B cell (primary cell): ENCODE data around the gene ABCB4. TPM values are rescaled to one million over a fixed set of nuclear protein-coding genes. Genes with fewer than 3 reads are reported as not detected.

ENCODE experiments used
- ATAC-seq: fragments of 200-7000 bp; cut with Tn5 transposase; one replicate; pipeline ENCODE4 v1.10.0; 2021; ENCODE audit warnings: low read depth, mild to moderate bottlenecking, moderate number of reproducible peaks, moderate library complexity
- CTCF ChIA-PET: fragments of 350-600 bp; sonication (Branson Sonifier 250); formaldehyde crosslinking; loops from one replicate; lab custom pipeline; 2021; ENCODE audit warnings: antibody characterized with exemption, inconsistent platforms; lab: Charles Lee
- POLR2A ChIA-PET: fragments of 350-600 bp; sonication (Branson Sonifier 250); formaldehyde crosslinking; loops from one replicate; lab custom pipeline; 2021; ENCODE audit warnings: antibody characterized with exemption; lab: Charles Lee
- DNase-seq: peaks from one replicate; pipeline ENCODE4 v3.0.0; 2013
- H2AFZ ChIP-seq: 2 replicates; pipeline ENCODE4 v1.6.1; 2012; ENCODE audit warnings: mild to moderate bottlenecking, low read depth, low read length; ENCODE audit not compliant: insufficient read depth, poor library complexity, severe bottlenecking
- H3K27ac ChIP-seq, 2 donors: 1 replicate in 1 of 2; 2 replicates in 1 of 2; pipeline ENCODE4 v1.5.1; 2012 to 2013; ENCODE audit warnings: low read length in 2 of 2, mild to moderate bottlenecking in 2 of 2, moderate library complexity in 1 of 2
- H3K27me3 ChIP-seq, 4 experiments: fragments of 200-600 bp in 1 of 4; sonication (generic) in 1 of 4; replicated peaks in 1 of 4; 1 replicate in 2 of 4; 2 replicates in 2 of 4; pipeline versions ENCODE4 v1.6.1 to v1.7.0; 2013 to 2016; ENCODE audit warnings: low read length in 3 of 4, mild to moderate bottlenecking in 2 of 4, mixed read lengths in 1 of 4, moderate library complexity in 1 of 4; ENCODE audit not compliant: insufficient read depth in 4 of 4, control insufficient read depth in 3 of 4; ENCODE audit errors: control extremely low read depth in 1 of 4
- H3K36me3 ChIP-seq, 2 experiments: replicated peaks in 1 of 2; 1 replicate in 1 of 2; 2 replicates in 1 of 2; pipeline versions ENCODE4 v1.6.1 to v1.7.1; 2013; ENCODE audit warnings: low read length in 1 of 2; ENCODE audit not compliant: insufficient read depth in 2 of 2, control insufficient read depth in 1 of 2; ENCODE audit errors: control extremely low read depth in 1 of 2, extremely low read depth in 1 of 2
- H3K4me1 ChIP-seq, 2 donors: fragments of 200-600 bp in 1 of 2; sonication (generic) in 1 of 2; 1 replicate in 1 of 2; 2 replicates in 1 of 2; pipeline versions ENCODE4 v1.5.1 to v1.6.1; 2013 to 2017; ENCODE audit warnings: low read length in 2 of 2; ENCODE audit not compliant: control insufficient read depth in 2 of 2, insufficient read depth in 2 of 2
- H3K4me2 ChIP-seq: replicated peaks from 2 replicates; pipeline ENCODE3; 2012; ENCODE audit warnings: mild to moderate bottlenecking, low read depth, low read length; ENCODE audit not compliant: poor library complexity, severe bottlenecking
- H3K4me3 ChIP-seq, 5 experiments: fragments of 200-600 bp in 1 of 5; sonication (generic) in 1 of 5; 1 replicate in 3 of 5; 2 replicates in 2 of 5; pipeline versions ENCODE4 v1.5.1 to v1.7.0; 2011 to 2016; ENCODE audit warnings: low read length in 4 of 5, mild to moderate bottlenecking in 4 of 5, low read depth in 2 of 5, control low read depth in 1 of 5, moderate library complexity in 1 of 5; ENCODE audit not compliant: insufficient read depth in 1 of 5; ENCODE audit errors: control extremely low read depth in 1 of 5, extremely low read depth in 1 of 5
- H3K79me2 ChIP-seq: fragments of 200-600 bp; sonication (generic); one replicate; pipeline ENCODE4 v1.6.0; 2016; ENCODE audit warnings: low read length; ENCODE audit not compliant: control insufficient read depth, insufficient read depth
- H3K9ac ChIP-seq: fragments of 200-600 bp; sonication (generic); 2 replicates; pipeline ENCODE4 v1.6.1; 2017; ENCODE audit warnings: mild to moderate bottlenecking, low read length, moderate library complexity
- H3K9me3 ChIP-seq, 3 donors: one replicate each; pipeline versions ENCODE4 v1.6.1 to v1.7.1; 2013; ENCODE audit warnings: low read length in 2 of 3; ENCODE audit not compliant: control insufficient read depth in 2 of 3, insufficient read depth in 1 of 3; ENCODE audit errors: control extremely low read depth in 1 of 3
- H4K20me1 ChIP-seq: 2 replicates; pipeline ENCODE4 v1.6.0; 2012; ENCODE audit warnings: mild to moderate bottlenecking, low read length; ENCODE audit not compliant: insufficient read depth, control insufficient read depth, poor library complexity, severe bottlenecking
- H3K27ac Mint-ChIP-seq: one replicate; pipeline ENCODE4 v1.8.0; 2021; ENCODE audit warnings: mixed read lengths
- H3K27me3 Mint-ChIP-seq: one replicate; pipeline ENCODE4 v1.8.0; 2021; ENCODE audit warnings: mixed read lengths
- H3K4me1 Mint-ChIP-seq: one replicate; pipeline ENCODE4 v1.8.0; 2021; ENCODE audit warnings: mixed read lengths
- H3K4me3 Mint-ChIP-seq: one replicate; pipeline ENCODE4 v1.8.0; 2021; ENCODE audit warnings: mixed read lengths
- H3K9me3 Mint-ChIP-seq: one replicate; pipeline ENCODE4 v1.8.0; 2022; ENCODE audit warnings: mixed read lengths; ENCODE audit not compliant: insufficient read depth
- EZH2 ChIP-seq: IDR thresholded peaks from 2 replicates; pipeline ENCODE4 v1.6.1; 2012; ENCODE audit warnings: borderline replicate concordance, low read depth, mild to moderate bottlenecking, moderate library complexity, low read length; ENCODE audit not compliant: insufficient read depth, poor library complexity, severe bottlenecking
- WGBS: methylation state at CpG from one replicate; pipeline ENCODE4 v1.1.5; 2013; ENCODE audit warnings: missing lambda C conversion rate; ENCODE audit not compliant: insufficient coverage; 5-methylcytosine and 5-hydroxymethylcytosine counted together
- intact Hi-C: fragments of 100-400 bp; cut with micrococcal nuclease; formaldehyde crosslinking; loops from one replicate; pipeline ENCODE4 v1.10.0; 2022
- polyA plus RNA-seq: library from polyadenylated mRNA; depleted of rRNA; stranded (reverse); fragments of >200 nt; gene quantifications from 2 replicates; pipeline ENCODE4 v1.2.3, GENCODE V29; 2012
- total RNA-seq, 2 donors: library from RNA; stranded (reverse); fragments of 120-200 nt in 1 of 2; gene quantifications; 1 replicate in 1 of 2; 2 replicates in 1 of 2; pipeline versions ENCODE4 v1.2.3 to v1.2.4, GENCODE V29; 2013 to 2022
- TF ChIP-seq, protein P1 (sequence below): fragments of 200-600 bp; IDR thresholded peaks from one replicate; pipeline ENCODE4 v1.8.0; 2022; ENCODE audit warnings: antibody characterized with exemption, mild to moderate bottlenecking

Gene ABCB4
- total and polyA plus RNA-seq, 2 donors (not counting 1 experiment from before 2014, with no cell fraction given), result 16.6 to 40.0 TPM

DNA sequence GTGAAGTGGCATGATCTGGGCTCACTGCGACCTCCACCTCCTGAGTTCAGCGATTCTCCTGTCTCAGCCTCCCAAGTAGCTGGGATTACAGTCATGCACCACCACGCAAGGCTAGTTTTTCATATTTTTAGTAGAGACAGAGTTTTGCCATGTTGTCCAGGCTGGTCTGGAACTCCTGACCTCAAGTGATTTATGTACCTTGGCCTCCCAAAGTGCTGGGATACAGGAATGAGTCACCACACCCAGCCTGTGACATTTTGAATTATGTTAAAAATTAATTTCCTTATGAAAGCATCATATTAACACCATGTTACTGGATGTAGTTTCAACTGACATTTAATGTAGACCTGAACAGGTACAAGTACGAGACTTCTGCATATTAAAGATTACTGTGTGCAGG, 24.3 kb downstream of the ABCB4 start:
- POLR2A ChIA-PET, result interaction anchor here (0.6 kb wide), 1 partner anchor 33 kb away, joined by 3 read pairs; no protein-coding TSS in a partner anchor
- ATAC-seq, result no peak
- no peak overlapping the region for H2AFZ ChIP-seq
- H4K20me1 ChIP-seq, result no peaks in the 10 kb centered on the region
- no peak for DNase-seq
- intact Hi-C loops, result no loop called here
- no peaks in the 10 kb centered on the region for H3K4me1 ChIP-seq
- CTCF ChIA-PET, result no interaction called here
- H3K27me3 ChIP-seq, result no peaks in the 10 kb centered on the region
- no peak for TF ChIP-seq EZH2
- TF ChIP-seq, protein P1, sequence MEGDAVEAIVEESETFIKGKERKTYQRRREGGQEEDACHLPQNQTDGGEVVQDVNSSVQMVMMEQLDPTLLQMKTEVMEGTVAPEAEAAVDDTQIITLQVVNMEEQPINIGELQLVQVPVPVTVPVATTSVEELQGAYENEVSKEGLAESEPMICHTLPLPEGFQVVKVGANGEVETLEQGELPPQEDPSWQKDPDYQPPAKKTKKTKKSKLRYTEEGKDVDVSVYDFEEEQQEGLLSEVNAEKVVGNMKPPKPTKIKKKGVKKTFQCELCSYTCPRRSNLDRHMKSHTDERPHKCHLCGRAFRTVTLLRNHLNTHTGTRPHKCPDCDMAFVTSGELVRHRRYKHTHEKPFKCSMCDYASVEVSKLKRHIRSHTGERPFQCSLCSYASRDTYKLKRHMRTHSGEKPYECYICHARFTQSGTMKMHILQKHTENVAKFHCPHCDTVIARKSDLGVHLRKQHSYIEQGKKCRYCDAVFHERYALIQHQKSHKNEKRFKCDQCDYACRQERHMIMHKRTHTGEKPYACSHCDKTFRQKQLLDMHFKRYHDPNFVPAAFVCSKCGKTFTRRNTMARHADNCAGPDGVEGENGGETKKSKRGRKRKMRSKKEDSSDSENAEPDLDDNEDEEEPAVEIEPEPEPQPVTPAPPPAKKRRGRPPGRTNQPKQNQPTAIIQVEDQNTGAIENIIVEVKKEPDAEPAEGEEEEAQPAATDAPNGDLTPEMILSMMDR, result no peak
- no peaks in the 10 kb centered on the region for H3K79me2 ChIP-seq
- H3K27ac Mint-ChIP-seq, result no peak overlapping the region
- no peaks in the 10 kb centered on the region for H3K9me3 ChIP-seq
- H3K4me1 Mint-ChIP-seq, result peaks cover 4% of the 10 kb centered on the region
- H3K4me2 ChIP-seq, result no peak overlapping the region
- no peaks in the 10 kb centered on the region for H3K9me3 Mint-ChIP-seq
- H3K27ac ChIP-seq, result no peak overlapping the region
- no peak overlapping the region for H3K9ac ChIP-seq
- H3K4me3 ChIP-seq, result no peak overlapping the region
- H3K36me3 ChIP-seq, result peaks cover 19 to 70% of the 10 kb centered on the region in 2 experiments
- 100% methylated on average over 2 of the region's 4 CpGs for WGBS
- no peaks in the 10 kb centered on the region for H3K27me3 Mint-ChIP-seq
- no peak overlapping the region for H3K4me3 Mint-ChIP-seq

DNA sequence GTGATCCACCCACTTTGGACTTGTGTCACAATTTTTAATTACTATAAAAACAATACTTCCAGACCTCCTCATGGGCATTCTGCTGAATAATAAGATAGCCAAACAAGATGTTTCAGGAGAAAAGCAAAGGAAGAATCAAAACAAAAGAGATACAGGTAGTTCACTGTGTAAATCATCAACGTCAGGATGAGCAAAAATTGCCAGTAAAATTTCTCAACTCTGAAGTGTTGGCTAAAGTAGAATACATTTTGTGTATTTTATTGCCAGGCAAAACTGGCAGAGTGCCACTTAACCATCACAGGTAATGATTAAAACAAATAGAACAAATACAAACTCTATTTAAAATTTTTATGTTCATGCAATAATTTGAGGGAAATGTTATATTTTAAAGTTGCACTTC, 24.8 kb downstream of the ABCB4 start:
- Histone ChIP-seq H3K79me2 (no peaks in the 10 kb centered on the region), H4K20me1 (no peaks in the 10 kb centered on the region), H3K4me3 (no peak overlapping the region), H3K27me3 (no peaks in the 10 kb centered on the region), H3K4me1 (peaks cover 4 to 5% of the 10 kb centered on the region in 2 donors), H3K36me3 (peaks cover 19 to 68% of the 10 kb centered on the region in 2 experiments), H3K9ac (no peak overlapping the region), H2AFZ (no peak overlapping the region), H3K27ac (no peak overlapping the region), H3K9me3 (no peaks in the 10 kb centered on the region), H3K4me2 (no peak overlapping the region)
- ATAC-seq, result no peak
- no peaks in the 10 kb centered on the region for H3K9me3 Mint-ChIP-seq
- CTCF ChIA-PET, result no interaction called here
- H3K27ac Mint-ChIP-seq, result no peak overlapping the region
- no peak for DNase-seq
- POLR2A ChIA-PET, result no interaction called here
- TF ChIP-seq, protein P1, result no peak
- TF ChIP-seq EZH2, result no peak
- no peak overlapping the region for H3K4me3 Mint-ChIP-seq
- no peaks in the 10 kb centered on the region for H3K27me3 Mint-ChIP-seq
- H3K4me1 Mint-ChIP-seq, result peaks cover 9% of the 10 kb centered on the region
- WGBS, result 80% methylated on average over 1 of the region's 1 CpG
- intact Hi-C loops, result no loop called here
